Liver (tissue), 9 donors: ENCODE data around the gene DENND11. TPM values are rescaled to one million over a fixed set of nuclear protein-coding genes. Genes with fewer than 3 reads are reported as not detected.

Experiments used
- DNase-seq: peaks from one replicate; pipeline ENCODE4 v3.0.0-alpha.2; 2017; ENCODE audit warnings: low spot score
- H3K27ac ChIP-seq, 2 donors: one replicate each; pipeline ENCODE4 v1.7.0; 2013; ENCODE audit warnings: inconsistent platforms in 2 of 2, low read length in 2 of 2, control low read depth in 1 of 2, low read depth in 1 of 2, mild to moderate bottlenecking in 1 of 2
- H3K27me3 ChIP-seq, 4 donors: one replicate each; pipeline versions ENCODE4 v1.6.1 to v1.7.0; 2013; ENCODE audit warnings: low read length in 3 of 4, inconsistent platforms in 1 of 4, mild to moderate bottlenecking in 1 of 4, moderate library complexity in 1 of 4; ENCODE audit not compliant: control insufficient read depth in 4 of 4, insufficient read depth in 4 of 4
- H3K36me3 ChIP-seq, 4 donors: one replicate each; pipeline versions ENCODE4 v1.6.1 to v1.7.0; 2013; ENCODE audit warnings: low read length in 3 of 4, mild to moderate bottlenecking in 3 of 4, low read depth in 1 of 4, moderate library complexity in 1 of 4; ENCODE audit not compliant: control insufficient read depth in 4 of 4, insufficient read depth in 3 of 4
- H3K4me1 ChIP-seq, 4 donors: one replicate each; pipeline versions ENCODE4 v1.6.1 to v1.7.0; 2013; ENCODE audit warnings: low read length in 3 of 4, mild to moderate bottlenecking in 3 of 4, moderate library complexity in 1 of 4; ENCODE audit not compliant: control insufficient read depth in 4 of 4, insufficient read depth in 4 of 4
- H3K4me3 ChIP-seq, 3 donors: one replicate each; pipeline versions ENCODE4 v1.6.1 to v1.7.0; 2013; ENCODE audit warnings: low read length in 3 of 3, control low read depth in 1 of 3, low read depth in 1 of 3, mild to moderate bottlenecking in 1 of 3
- H3K9ac ChIP-seq, 2 donors: one replicate each; pipeline ENCODE4 v1.7.0; 2013; ENCODE audit warnings: low read length in 2 of 2, mild to moderate bottlenecking in 2 of 2, moderate library complexity in 2 of 2, control low read depth in 1 of 2, low read depth in 1 of 2
- H3K9me3 ChIP-seq, 4 donors: one replicate each; pipeline versions ENCODE4 v1.6.1 to v1.7.0; 2013; ENCODE audit warnings: low read length in 3 of 4; ENCODE audit not compliant: control insufficient read depth in 4 of 4
- ATF3 ChIP-seq: IDR thresholded peaks from 2 replicates; pipeline ENCODE4 v1.6.1; 2016; ENCODE audit warnings: antibody characterized with exemption
- CTCF ChIP-seq: fragments of 150-350 bp; IDR thresholded peaks from 2 replicates; pipeline ENCODE4 v1.5.1; 2017; ENCODE audit warnings: improper control_type of control experiment, low read depth, low read length; ENCODE audit not compliant: missing input control
- EGR1 ChIP-seq, 2 donors: IDR thresholded peaks; 2 replicates each; pipeline ENCODE4 v1.6.1; 2016 to 2018; ENCODE audit warnings: antibody characterized with exemption in 2 of 2, low read depth in 2 of 2
- FOXA1 ChIP-seq: IDR thresholded peaks from 2 replicates; pipeline ENCODE4 v1.6.1; 2016; ENCODE audit warnings: antibody characterized with exemption
- FOXA2 ChIP-seq: IDR thresholded peaks from 2 replicates; pipeline ENCODE4 v1.6.1; 2016; ENCODE audit warnings: antibody characterized with exemption
- GABPA ChIP-seq, 2 donors: IDR thresholded peaks in 1 of 2; conservative IDR thresholded peaks in 1 of 2; 2 replicates each; pipeline ENCODE4 v1.6.1; 2016; ENCODE audit warnings: antibody characterized with exemption in 2 of 2, mild to moderate bottlenecking in 1 of 2, moderate library complexity in 1 of 2
- HNF4A ChIP-seq, 2 donors: conservative IDR thresholded peaks; 2 replicates each; pipeline ENCODE4 v1.6.1; 2016; ENCODE audit warnings: antibody characterized with exemption in 2 of 2, mild to moderate bottlenecking in 2 of 2
- JUND ChIP-seq, 2 donors: IDR thresholded peaks; 2 replicates each; pipeline ENCODE4 v1.6.1; 2016; ENCODE audit warnings: antibody characterized with exemption in 2 of 2
- MAX ChIP-seq: IDR thresholded peaks from 2 replicates; pipeline ENCODE4 v1.6.1; 2016; ENCODE audit warnings: antibody characterized with exemption
- NR2F2 ChIP-seq: IDR thresholded peaks from 2 replicates; pipeline ENCODE4 v1.6.1; 2016; ENCODE audit warnings: antibody characterized with exemption
- RAD21 ChIP-seq, 2 donors: IDR thresholded peaks; 2 replicates each; pipeline ENCODE4 v1.6.1; 2016; ENCODE audit warnings: antibody characterized with exemption in 2 of 2, mild to moderate bottlenecking in 2 of 2
- REST ChIP-seq: IDR thresholded peaks from 2 replicates; pipeline ENCODE4 v1.6.1; 2016; ENCODE audit warnings: antibody characterized with exemption, mild to moderate bottlenecking
- RXRA ChIP-seq, 2 donors: IDR thresholded peaks; 2 replicates each; pipeline ENCODE4 v1.6.1; 2017 to 2018; ENCODE audit warnings: antibody characterized with exemption in 2 of 2, mild to moderate bottlenecking in 1 of 2
- TAF1 ChIP-seq: conservative IDR thresholded peaks from 2 replicates; pipeline ENCODE4 v1.6.1; 2016; ENCODE audit warnings: antibody characterized with exemption, mild to moderate bottlenecking
- YY1 ChIP-seq: IDR thresholded peaks from 2 replicates; pipeline ENCODE4 v1.6.1; 2016; ENCODE audit warnings: antibody characterized with exemption, mild to moderate bottlenecking
- ZBTB33 ChIP-seq: IDR thresholded peaks from 2 replicates; pipeline ENCODE4 v1.6.1; 2016; ENCODE audit warnings: antibody characterized with exemption
- WGBS: extraction: QIAGEN DNeasy Blood & Tissue Kit; methylation state at CpG from one replicate; pipeline ENCODE4 v1.1.7; 2013; 5-methylcytosine and 5-hydroxymethylcytosine counted together
- polyA plus RNA-seq, 2 donors: library from polyadenylated mRNA; stranded (reverse) in 1 of 2; unstranded in 1 of 2; fragments of 200-250 nt in 1 of 2; fragments of >200 nt in 1 of 2; fragmentation: Nextera tagmentation in 1 of 2; extraction: Ambion mirVana in 1 of 2; gene quantifications; one replicate each; pipeline versions ENCODE4 v1.2.1 to v1.2.3, GENCODE V29; 2013 to 2015
- total RNA-seq, 2 donors: library from RNA; depleted of rRNA; stranded (reverse); fragments of >200 nt; gene quantifications; one replicate each; pipeline ENCODE4 v1.2.3, GENCODE V29; 2014
- donor health status: healthy.
- donor health status: healthy.
- donor health status: healthy.
- donor health status: healthy.
- donor health status: healthy.

Gene DENND11
- total and polyA plus RNA-seq, 4 donors, result 8.4 to 48.4 (median 12.8) TPM

- 87% methylated on average over 3 of the region's 3 CpGs for WGBS
- no peak for DNase-seq
- Histone ChIP-seq H3K4me3 (no peak overlapping the region), H3K4me1 (peaks cover 9 to 51% (median 42%) of the 10 kb centered on the region in 4 donors), H3K36me3 (no peaks in the 10 kb centered on the region), H3K27ac (no peak overlapping the region), H3K9me3 (no peaks in the 10 kb centered on the region), H3K9ac (no peak overlapping the region), H3K27me3 (no peaks in the 10 kb centered on the region)
- TF ChIP-seq NR2F2, result no peak
- TF ChIP-seq JUND (IDR thresholded peaks at IDR 0.05), result no peak
- no peak for TF ChIP-seq CTCF
- TF ChIP-seq TAF1, result no peak
- TF ChIP-seq RXRA (IDR thresholded peaks at IDR 0.05), result no peak
- TF ChIP-seq ATF3, result no peak
- TF ChIP-seq FOXA1, result no peak
- no peak for TF ChIP-seq GABPA (IDR thresholded peaks at IDR 0.05 in 1 of 2, conservative IDR thresholded peaks at IDR 0.05 in 1 of 2)
- no peak for TF ChIP-seq EGR1 (IDR thresholded peaks at IDR 0.05; ENCODE audit: low read depth in 2 of 2)
- TF ChIP-seq REST, result no peak
- TF ChIP-seq RAD21 (IDR thresholded peaks at IDR 0.05), result no peak
- no peak for TF ChIP-seq MAX
- no peak for TF ChIP-seq HNF4A (conservative IDR thresholded peaks at IDR 0.05)
- TF ChIP-seq FOXA2, result no peak
- no peak for TF ChIP-seq ZBTB33
- no peak for TF ChIP-seq YY1
Observed at GRCh38 chr7:141699860-141700259, 2.1 kb downstream of the DENND11 start.
